GM21825 (cell line): ENCODE measurements around the gene NUBP1.

Source experiments
- ATAC-seq: cut with Tn5 transposase; IDR thresholded peaks from one replicate; pipeline ENCODE4 v1.9.1; 2021; ENCODE audit warnings: mild to moderate bottlenecking, moderate library complexity; ENCODE audit not compliant: unreplicated experiment

Gene NUBP1

GRCh38 chr16:10799736-10800135, 56.1 kb downstream of the NUBP1 start:
- ATAC-seq, result no peak

- ATAC-seq, result no peak
These were observed 61.7 kb downstream of the NUBP1 start for GRCh38 chr16:10805334-10805733.

GRCh38 chr16:10806698-10807097, 63.1 kb downstream of the NUBP1 start:
- no peak for ATAC-seq

- no peak for ATAC-seq
These were observed 64.6 kb downstream of the NUBP1 start for GRCh38 chr16:10808218-10808617.

- ATAC-seq, result no peak
These were observed 65.2 kb downstream of the NUBP1 start for GRCh38 chr16:10808850-10809249.

- no peak for ATAC-seq
These were observed 66.1 kb downstream of the NUBP1 start for GRCh38 chr16:10809706-10810105.

GRCh38 chr16:10812312-10813098, 68.9 kb downstream of the NUBP1 start:
- ATAC-seq, result peak; percentile 59

GRCh38 chr16:10813099-10813455, 69.4 kb downstream of the NUBP1 start:
- no peak for ATAC-seq

GRCh38 chr16:10817514-10817913, 73.9 kb downstream of the NUBP1 start:
- no peak for ATAC-seq

GRCh38 chr16:10817963-10818941, 74.6 kb downstream of the NUBP1 start, which contains the start of gene TVP23A:
TVP23A (minus strand) TSS chr16:10818794; CDS start chr16:10818493, 301 bp downstream.
- ATAC-seq, result no peak
